Astrocyte (in vitro differentiated cells and primary cell): ENCODE results near the gene LRRC10. TPM values are rescaled to one million over a fixed set of nuclear protein-coding genes. Genes with fewer than 3 reads are reported as not detected.

Experiments
- DNase-seq: peaks from one replicate; pipeline ENCODE4 v3.0.0-alpha.2; 2010; ENCODE audit warnings: low read depth
- FAIRE-seq: peaks from 2 replicates; lab custom pipeline; 2011; peaks lifted over from hg19 to GRCh38; lab: Jason Lieb, UNC
- H2AFZ ChIP-seq: 2 replicates; pipeline ENCODE4 v1.6.0; 2012; ENCODE audit warnings: low read depth, low read length, inconsistent platforms
- H3K27ac ChIP-seq: 2 replicates; pipeline ENCODE4 v1.5.1; 2011; ENCODE audit warnings: low read depth, low read length, inconsistent platforms
- H3K27me3 ChIP-seq: 2 replicates; pipeline ENCODE4 v1.6.0; 2011; ENCODE audit warnings: low read length, inconsistent platforms; ENCODE audit not compliant: insufficient read depth
- H3K36me3 ChIP-seq: 2 replicates; pipeline ENCODE4 v1.5.1; 2011; ENCODE audit warnings: low read length, inconsistent platforms; ENCODE audit not compliant: insufficient read depth
- H3K4me1 ChIP-seq: 2 replicates; pipeline ENCODE4 v1.5.1; 2011; ENCODE audit warnings: low read length, inconsistent platforms; ENCODE audit not compliant: insufficient read depth
- H3K4me2 ChIP-seq: 2 replicates; pipeline ENCODE4 v1.6.0; 2012; ENCODE audit warnings: low read length, inconsistent platforms
- H3K4me3 ChIP-seq: 2 replicates; pipeline ENCODE4 v1.5.1; 2011; ENCODE audit warnings: low read depth, mild to moderate bottlenecking, low read length, inconsistent platforms; ENCODE audit not compliant: insufficient read depth
- H3K79me2 ChIP-seq: 2 replicates; pipeline ENCODE4 v1.6.0; 2012; ENCODE audit warnings: mild to moderate bottlenecking, low read length, inconsistent platforms; ENCODE audit not compliant: insufficient read depth
- H3K9ac ChIP-seq: 2 replicates; pipeline ENCODE4 v1.6.0; 2012; ENCODE audit warnings: mild to moderate bottlenecking, low read length, inconsistent platforms
- H3K9me3 ChIP-seq: 2 replicates; pipeline ENCODE4 v1.5.1; 2012; ENCODE audit warnings: low read depth, mild to moderate bottlenecking, low read length, inconsistent platforms; ENCODE audit not compliant: insufficient read depth
- H4K20me1 ChIP-seq: 2 replicates; pipeline ENCODE4 v1.6.0; 2012; ENCODE audit warnings: low read length, inconsistent platforms; ENCODE audit not compliant: insufficient read depth
- H3K27ac Mint-ChIP-seq: one replicate; pipeline ENCODE4 v1.8.0; 2021; ENCODE audit warnings: mild to moderate bottlenecking, mixed read lengths; ENCODE audit not compliant: unreplicated experiment
- H3K27me3 Mint-ChIP-seq: one replicate; pipeline ENCODE4 v1.8.0; 2021; ENCODE audit warnings: low read depth, mixed read lengths; ENCODE audit not compliant: unreplicated experiment
- H3K36me3 Mint-ChIP-seq: one replicate; pipeline ENCODE4 v1.8.0; 2021; ENCODE audit warnings: low read depth, mixed read lengths; ENCODE audit not compliant: unreplicated experiment
- H3K4me1 Mint-ChIP-seq: one replicate; pipeline ENCODE4 v1.8.0; 2021; ENCODE audit warnings: low read depth, mixed read lengths; ENCODE audit not compliant: unreplicated experiment
- H3K4me3 Mint-ChIP-seq: one replicate; pipeline ENCODE4 v1.8.0; 2021; ENCODE audit warnings: mild to moderate bottlenecking, moderate library complexity, mixed read lengths; ENCODE audit not compliant: unreplicated experiment
- H3K9me3 Mint-ChIP-seq: one replicate; pipeline ENCODE4 v1.8.0; 2021; ENCODE audit warnings: mild to moderate bottlenecking, mixed read lengths; ENCODE audit not compliant: unreplicated experiment
- EZH2 ChIP-seq: IDR thresholded peaks from 2 replicates; pipeline ENCODE4 v1.6.1; 2012; ENCODE audit warnings: mild to moderate bottlenecking, low read length, inconsistent platforms; ENCODE audit not compliant: insufficient read depth
- total RNA-seq: library from RNA; stranded (reverse); gene quantifications from 2 replicates; pipeline ENCODE4 v1.2.1, GENCODE V29; 2021
- TF ChIP-seq, protein P1 (sequence below): IDR thresholded peaks from 2 replicates; pipeline ENCODE4 v1.5.1; 2011; ENCODE audit warnings: low read depth, mild to moderate bottlenecking, inconsistent platforms, low read length, moderate library complexity; ENCODE audit not compliant: insufficient read depth

LRRC10 gene
- total RNA-seq, 1 donor from 2014 or later: not detected

- no peaks in the 10 kb centered on the region for H3K9me3 Mint-ChIP-seq
- Histone ChIP-seq H3K4me3 (no peak overlapping the region), H3K27me3 (no peaks in the 10 kb centered on the region), H3K79me2 (no peaks in the 10 kb centered on the region), H3K4me1 (no peaks in the 10 kb centered on the region), H3K4me2 (no peak overlapping the region), H3K9ac (no peak overlapping the region), H4K20me1 (peaks cover 12% of the 10 kb centered on the region), H3K27ac (no peak overlapping the region), H2AFZ (no peak overlapping the region), H3K36me3 (peaks cover 40% of the 10 kb centered on the region), H3K9me3 (no peaks in the 10 kb centered on the region)
- TF ChIP-seq, protein P1, sequence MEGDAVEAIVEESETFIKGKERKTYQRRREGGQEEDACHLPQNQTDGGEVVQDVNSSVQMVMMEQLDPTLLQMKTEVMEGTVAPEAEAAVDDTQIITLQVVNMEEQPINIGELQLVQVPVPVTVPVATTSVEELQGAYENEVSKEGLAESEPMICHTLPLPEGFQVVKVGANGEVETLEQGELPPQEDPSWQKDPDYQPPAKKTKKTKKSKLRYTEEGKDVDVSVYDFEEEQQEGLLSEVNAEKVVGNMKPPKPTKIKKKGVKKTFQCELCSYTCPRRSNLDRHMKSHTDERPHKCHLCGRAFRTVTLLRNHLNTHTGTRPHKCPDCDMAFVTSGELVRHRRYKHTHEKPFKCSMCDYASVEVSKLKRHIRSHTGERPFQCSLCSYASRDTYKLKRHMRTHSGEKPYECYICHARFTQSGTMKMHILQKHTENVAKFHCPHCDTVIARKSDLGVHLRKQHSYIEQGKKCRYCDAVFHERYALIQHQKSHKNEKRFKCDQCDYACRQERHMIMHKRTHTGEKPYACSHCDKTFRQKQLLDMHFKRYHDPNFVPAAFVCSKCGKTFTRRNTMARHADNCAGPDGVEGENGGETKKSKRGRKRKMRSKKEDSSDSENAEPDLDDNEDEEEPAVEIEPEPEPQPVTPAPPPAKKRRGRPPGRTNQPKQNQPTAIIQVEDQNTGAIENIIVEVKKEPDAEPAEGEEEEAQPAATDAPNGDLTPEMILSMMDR: no peak
- TF ChIP-seq EZH2: no peak
- no peak overlapping the region for H3K27ac Mint-ChIP-seq
- DNase-seq (no peak), FAIRE-seq (no peak)
- no peaks in the 10 kb centered on the region for H3K27me3 Mint-ChIP-seq
- no peak overlapping the region for H3K4me3 Mint-ChIP-seq
- H3K36me3 Mint-ChIP-seq: peaks cover 21% of the 10 kb centered on the region
- no peaks in the 10 kb centered on the region for H3K4me1 Mint-ChIP-seq
Observed at GRCh38 chr12:69602954-69603353, 7.8 kb downstream of the LRRC10 start.

- Mint-ChIP-seq H3K27ac (no peak overlapping the region), H3K36me3 (peaks cover 23% of the 10 kb centered on the region), H3K4me1 (no peaks in the 10 kb centered on the region), H3K9me3 (no peaks in the 10 kb centered on the region), H3K27me3 (no peaks in the 10 kb centered on the region), H3K4me3 (no peak overlapping the region)
- Histone ChIP-seq H3K27ac (no peak overlapping the region), H3K9me3 (no peaks in the 10 kb centered on the region), H4K20me1 (peaks cover 16% of the 10 kb centered on the region), H3K4me2 (no peak overlapping the region), H3K36me3 (peaks cover 48% of the 10 kb centered on the region), H3K4me1 (no peaks in the 10 kb centered on the region), H3K4me3 (no peak overlapping the region), H2AFZ (no peak overlapping the region), H3K9ac (no peak overlapping the region), H3K79me2 (no peaks in the 10 kb centered on the region), H3K27me3 (no peaks in the 10 kb centered on the region)
- DNase-seq (no peak), FAIRE-seq (no peak)
- TF ChIP-seq, protein P1: no peak
- no peak for TF ChIP-seq EZH2
Observed at GRCh38 chr12:69601962-69602685, 8.6 kb downstream of the LRRC10 start.

DNA sequence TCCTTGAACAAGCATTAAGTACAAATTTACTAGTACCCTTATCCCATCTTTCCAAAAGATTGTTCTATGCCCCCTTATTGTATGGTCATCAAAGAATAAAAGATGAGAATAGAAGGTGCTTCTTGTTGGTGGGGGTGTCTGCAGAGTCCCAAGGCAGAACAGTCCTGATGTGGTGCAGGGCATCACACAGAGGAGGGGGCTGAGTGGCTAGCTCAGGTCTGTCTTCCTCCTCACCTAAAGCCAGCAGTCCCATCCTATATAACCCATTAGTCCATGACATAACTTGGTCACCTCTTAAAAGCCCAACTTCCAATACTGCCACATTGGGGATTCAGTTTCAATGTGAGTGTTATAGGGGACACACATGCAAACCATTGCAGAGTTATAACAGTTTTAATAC lies 9.9 kb downstream of the LRRC10 start:
- H3K27ac Mint-ChIP-seq: no peak overlapping the region
- no peak overlapping the region for H3K4me3 Mint-ChIP-seq
- Histone ChIP-seq H3K36me3 (peaks cover 60% of the 10 kb centered on the region), H3K4me1 (no peaks in the 10 kb centered on the region), H3K9ac (no peak overlapping the region), H3K9me3 (no peaks in the 10 kb centered on the region), H4K20me1 (peaks cover 27% of the 10 kb centered on the region), H3K4me3 (no peak overlapping the region), H3K79me2 (no peaks in the 10 kb centered on the region), H3K27me3 (no peaks in the 10 kb centered on the region), H3K4me2 (no peak overlapping the region), H2AFZ (no peak overlapping the region), H3K27ac (no peak overlapping the region)
- FAIRE-seq (no peak), DNase-seq (no peak)
- H3K9me3 Mint-ChIP-seq: no peaks in the 10 kb centered on the region
- no peaks in the 10 kb centered on the region for H3K27me3 Mint-ChIP-seq
- TF ChIP-seq EZH2: no peak
- TF ChIP-seq, protein P1: no peak
- peaks cover 25% of the 10 kb centered on the region for H3K36me3 Mint-ChIP-seq
- H3K4me1 Mint-ChIP-seq: no peaks in the 10 kb centered on the region
